ENCODE data around the gene MAGI2. TPM values are rescaled to one million over a fixed set of nuclear protein-coding genes. Genes with fewer than 3 reads are reported as not detected.

The MAGI2 gene
- total RNA-seq, 1 donor from 2014 or later, result 2.5 TPM

DNA sequence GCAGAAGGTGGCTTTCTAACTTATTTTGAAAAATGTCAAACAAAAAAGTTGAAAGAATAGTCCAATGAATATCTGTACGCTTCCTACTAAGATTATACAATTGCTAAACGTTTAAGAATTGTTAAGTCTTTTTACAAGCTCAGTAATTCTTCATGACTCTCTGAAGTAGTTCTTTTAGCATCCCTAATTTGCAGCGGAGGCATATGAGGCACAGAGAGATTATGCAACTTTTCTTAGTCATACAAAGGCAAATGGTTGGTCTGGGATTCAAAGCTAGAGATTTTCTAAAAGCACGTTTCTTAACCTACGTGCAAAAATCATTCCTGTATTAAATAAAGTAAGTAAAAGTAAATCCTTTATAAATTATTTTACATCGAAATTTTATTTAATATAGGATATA, 254.2 kb downstream of the MAGI2 start:
- no peak for DNase-seq (ENCODE audit: low read depth)
- Histone ChIP-seq H3K27me3 (ENCODE audit: control insufficient read depth, insufficient read depth, low read length) (no peaks in the 10 kb centered on the region), H3K36me3 (ENCODE audit: control insufficient read depth, insufficient read depth, low read length) (no peaks in the 10 kb centered on the region), H3K4me3 (ENCODE audit: low read depth, low read length) (no peak overlapping the region)
- TF ChIP-seq, protein P1, sequence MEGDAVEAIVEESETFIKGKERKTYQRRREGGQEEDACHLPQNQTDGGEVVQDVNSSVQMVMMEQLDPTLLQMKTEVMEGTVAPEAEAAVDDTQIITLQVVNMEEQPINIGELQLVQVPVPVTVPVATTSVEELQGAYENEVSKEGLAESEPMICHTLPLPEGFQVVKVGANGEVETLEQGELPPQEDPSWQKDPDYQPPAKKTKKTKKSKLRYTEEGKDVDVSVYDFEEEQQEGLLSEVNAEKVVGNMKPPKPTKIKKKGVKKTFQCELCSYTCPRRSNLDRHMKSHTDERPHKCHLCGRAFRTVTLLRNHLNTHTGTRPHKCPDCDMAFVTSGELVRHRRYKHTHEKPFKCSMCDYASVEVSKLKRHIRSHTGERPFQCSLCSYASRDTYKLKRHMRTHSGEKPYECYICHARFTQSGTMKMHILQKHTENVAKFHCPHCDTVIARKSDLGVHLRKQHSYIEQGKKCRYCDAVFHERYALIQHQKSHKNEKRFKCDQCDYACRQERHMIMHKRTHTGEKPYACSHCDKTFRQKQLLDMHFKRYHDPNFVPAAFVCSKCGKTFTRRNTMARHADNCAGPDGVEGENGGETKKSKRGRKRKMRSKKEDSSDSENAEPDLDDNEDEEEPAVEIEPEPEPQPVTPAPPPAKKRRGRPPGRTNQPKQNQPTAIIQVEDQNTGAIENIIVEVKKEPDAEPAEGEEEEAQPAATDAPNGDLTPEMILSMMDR (IDR thresholded peaks at IDR 0.05; ENCODE audit: insufficient read depth, low read length, poor library complexity, severe bottlenecking), result no peak

DNA sequence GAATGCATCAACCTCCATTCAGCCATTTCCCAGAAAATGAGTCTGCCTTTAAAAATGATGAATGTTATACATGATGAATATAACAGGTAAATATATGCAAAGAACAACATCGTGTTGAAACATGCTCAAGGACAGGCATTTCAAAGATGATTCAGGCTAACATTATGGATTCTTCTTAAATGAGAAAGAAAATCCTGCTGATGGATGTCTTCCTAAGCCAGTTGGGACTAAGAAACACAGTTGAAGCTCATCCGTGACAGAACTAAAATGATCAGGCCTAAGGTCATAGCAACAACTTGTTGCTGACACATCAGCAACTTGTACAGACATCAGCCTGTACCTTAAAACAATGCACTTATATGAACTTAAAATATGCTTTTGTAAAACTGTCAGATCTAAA, 267.9 kb downstream of the MAGI2 start:
- TF ChIP-seq, protein P1 (IDR thresholded peaks at IDR 0.05; ENCODE audit: insufficient read depth, low read length, poor library complexity, severe bottlenecking), result no peak
- Histone ChIP-seq H3K36me3 (ENCODE audit: control insufficient read depth, insufficient read depth, low read length) (no peaks in the 10 kb centered on the region), H3K4me3 (ENCODE audit: low read depth, low read length) (no peak overlapping the region), H3K27me3 (ENCODE audit: control insufficient read depth, insufficient read depth, low read length) (no peaks in the 10 kb centered on the region)
- no peak for DNase-seq (ENCODE audit: low read depth)

DNA sequence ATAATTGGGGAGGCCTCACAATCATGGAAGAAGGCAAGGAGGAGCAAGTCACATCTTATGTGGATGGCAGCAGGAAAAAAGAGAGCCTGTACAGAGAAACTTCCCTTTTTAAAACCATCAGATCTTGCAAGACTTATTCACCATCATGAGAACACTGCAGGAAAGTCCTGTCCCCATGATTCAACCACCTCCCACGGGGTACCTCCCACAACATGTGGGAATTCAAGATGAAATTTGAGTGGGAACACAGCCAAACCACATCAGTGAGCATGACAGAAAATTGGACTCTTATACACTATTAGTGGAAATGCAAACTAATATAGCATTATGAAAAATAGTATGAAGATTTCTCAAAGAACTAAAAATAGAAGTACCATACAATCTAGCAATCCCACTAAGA, 271.2 kb downstream of the MAGI2 start:
- H3K4me3 ChIP-seq (ENCODE audit: low read depth, low read length), result no peak overlapping the region
- TF ChIP-seq, protein P1 (IDR thresholded peaks at IDR 0.05; ENCODE audit: insufficient read depth, low read length, poor library complexity, severe bottlenecking), result no peak
- H3K36me3 ChIP-seq (ENCODE audit: control insufficient read depth, insufficient read depth, low read length), result no peaks in the 10 kb centered on the region
- H3K27me3 ChIP-seq (ENCODE audit: control insufficient read depth, insufficient read depth, low read length), result no peaks in the 10 kb centered on the region
- peak; percentile 39 for DNase-seq (ENCODE audit: low read depth)

DNA sequence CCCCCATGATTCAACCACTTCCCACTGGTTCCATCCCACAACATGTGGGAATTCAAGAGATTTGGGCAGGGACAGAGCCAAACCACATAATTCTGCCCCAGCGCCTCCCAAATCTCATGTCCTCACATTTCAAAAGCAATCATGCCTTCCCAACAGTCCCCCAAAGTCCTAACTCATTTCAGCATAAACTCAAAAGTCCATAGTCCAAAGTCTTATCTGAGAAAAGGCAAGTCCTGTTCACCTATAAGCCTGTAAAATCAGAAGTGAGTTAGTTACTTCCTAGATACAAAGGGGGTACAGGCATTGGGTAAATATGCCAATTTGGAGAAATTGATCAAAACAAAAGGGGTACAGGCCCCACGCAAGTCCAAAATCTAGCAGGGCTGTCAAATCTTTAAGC, 272.9 kb downstream of the MAGI2 start:
- Histone ChIP-seq H3K4me3 (ENCODE audit: low read depth, low read length) (no peak overlapping the region), H3K36me3 (ENCODE audit: control insufficient read depth, insufficient read depth, low read length) (no peaks in the 10 kb centered on the region)

DNA sequence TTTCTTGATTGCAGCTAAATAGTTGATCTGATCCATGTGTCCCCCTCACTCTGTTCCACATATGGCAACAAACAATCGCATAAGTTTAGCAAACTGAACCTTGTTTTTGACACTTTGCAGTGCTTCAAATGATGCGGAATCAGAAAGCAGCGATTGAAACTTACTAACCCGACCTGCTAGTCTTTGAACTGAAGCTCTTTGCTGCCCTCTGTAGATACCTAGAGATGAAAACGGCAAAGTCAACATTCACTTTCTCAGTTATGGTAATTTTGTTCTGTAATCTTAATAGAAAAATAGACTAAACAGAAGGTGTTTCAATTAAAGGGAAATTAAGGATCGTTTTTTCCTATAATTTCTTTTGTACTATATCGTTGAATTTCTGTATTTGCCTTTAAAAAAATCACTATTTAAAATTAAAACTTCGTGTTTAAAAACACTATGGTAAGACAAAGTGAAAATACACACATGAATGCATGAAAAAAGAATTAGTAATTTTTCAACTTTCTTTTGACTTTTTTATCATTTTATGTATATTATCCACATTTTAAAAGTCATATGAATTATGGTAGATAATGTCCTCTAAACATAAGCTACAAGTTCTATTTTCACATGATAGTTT, 276.5 kb downstream of the MAGI2 start:
- TF ChIP-seq, protein P1 (IDR thresholded peaks at IDR 0.05; ENCODE audit: insufficient read depth, low read length, poor library complexity, severe bottlenecking), result peak; percentile 73
- H3K4me3 ChIP-seq (ENCODE audit: low read depth, low read length), result no peak overlapping the region
- H3K27me3 ChIP-seq (ENCODE audit: control insufficient read depth, insufficient read depth, low read length), result no peaks in the 10 kb centered on the region
- DNase-seq (ENCODE audit: low read depth), result peak; percentile 14
- H3K36me3 ChIP-seq (ENCODE audit: control insufficient read depth, insufficient read depth, low read length), result no peaks in the 10 kb centered on the region

More for the DNA sequence above, 272.9 kb downstream of the MAGI2 start:
- no peak for DNase-seq (ENCODE audit: low read depth)
- TF ChIP-seq, protein P1 (IDR thresholded peaks at IDR 0.05; ENCODE audit: insufficient read depth, low read length, poor library complexity, severe bottlenecking), result no peak
- H3K27me3 ChIP-seq (ENCODE audit: control insufficient read depth, insufficient read depth, low read length), result no peaks in the 10 kb centered on the region

DNA sequence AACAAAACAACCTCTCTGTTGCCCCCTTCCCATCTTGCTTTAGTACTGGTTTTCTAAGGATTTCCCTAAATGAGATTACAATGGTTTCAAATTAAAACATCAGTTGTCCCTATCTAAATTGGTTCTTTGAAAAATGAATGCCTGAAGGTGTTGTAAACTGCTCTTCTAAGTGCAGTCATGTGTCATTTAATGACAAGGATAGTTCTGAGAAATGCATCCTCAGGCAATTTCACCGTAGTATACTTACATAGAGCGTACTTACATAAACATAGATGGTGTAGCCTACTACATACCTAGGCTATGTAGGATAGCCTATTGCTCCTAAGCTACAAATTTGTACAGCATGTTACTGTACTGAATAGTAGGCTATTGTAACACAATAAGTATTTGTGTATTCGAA, 278.1 kb downstream of the MAGI2 start:
- DNase-seq (ENCODE audit: low read depth), result no peak
- Histone ChIP-seq H3K4me3 (ENCODE audit: low read depth, low read length) (no peak overlapping the region), H3K27me3 (ENCODE audit: control insufficient read depth, insufficient read depth, low read length) (no peaks in the 10 kb centered on the region), H3K36me3 (ENCODE audit: control insufficient read depth, insufficient read depth, low read length) (no peaks in the 10 kb centered on the region)
- TF ChIP-seq, protein P1 (IDR thresholded peaks at IDR 0.05; ENCODE audit: insufficient read depth, low read length, poor library complexity, severe bottlenecking), result no peak

All from kidney epithelial cell (primary cell).